Activated B cell treated with CpG ODN at 0.5 μM for 24 hours (primary cell): Measurements from ENCODE around the gene GNG3. TPM values are rescaled to one million over a fixed set of nuclear protein-coding genes. Genes with fewer than 3 reads are reported as not detected.
"Not testable (repeated sequence)": the region's sequence is repeated elsewhere in the genome, so short reads cannot be mapped to it uniquely, and the experiment has no call there.

Source experiments
- ATAC-seq: fragments of 200-7000 bp; cut with Tn5 transposase; one replicate; pipeline ENCODE4 v1.10.0; 2021; ENCODE audit warnings: low read depth, mild to moderate bottlenecking, moderate library complexity
- CTCF ChIA-PET: fragments of 350-600 bp; sonication (Branson Sonifier 250); formaldehyde crosslinking; loops from one replicate; lab custom pipeline; 2021; ENCODE audit warnings: antibody characterized with exemption; lab: Charles Lee
- POLR2A ChIA-PET: fragments of 350-600 bp; sonication (Branson Sonifier 250); formaldehyde crosslinking; loops from one replicate; lab custom pipeline; 2021; ENCODE audit warnings: antibody characterized with exemption; lab: Charles Lee
- DNase-seq: peaks from one replicate; pipeline ENCODE4 v3.0.0; 2022
- H3K27ac Mint-ChIP-seq: one replicate; pipeline ENCODE4 v1.8.0; 2020; ENCODE audit warnings: mixed read lengths
- H3K27me3 Mint-ChIP-seq: one replicate; pipeline ENCODE4 v1.8.0; 2021; ENCODE audit warnings: mixed read lengths
- H3K36me3 Mint-ChIP-seq: one replicate; pipeline ENCODE4 v1.8.0; 2021; ENCODE audit warnings: low read depth, mixed read lengths
- H3K4me1 Mint-ChIP-seq: one replicate; pipeline ENCODE4 v1.8.0; 2021; ENCODE audit warnings: mixed read lengths
- H3K4me3 Mint-ChIP-seq: one replicate; pipeline ENCODE4 v1.8.0; 2020; ENCODE audit warnings: mild to moderate bottlenecking, mixed read lengths
- H3K9me3 Mint-ChIP-seq: one replicate; pipeline ENCODE4 v1.8.0; 2020; ENCODE audit warnings: mixed read lengths
- intact Hi-C: fragments of 100-400 bp; cut with micrococcal nuclease; formaldehyde crosslinking; loops from one replicate; pipeline ENCODE4 v1.15.1; 2024
- total RNA-seq: library from RNA; stranded (reverse); gene quantifications from 2 replicates; pipeline ENCODE4 v1.2.3, GENCODE V29; 2022
- TF ChIP-seq, protein P1 (sequence below): fragments of 200-600 bp; IDR thresholded peaks from one replicate; pipeline ENCODE4 v1.8.0; 2022; ENCODE audit warnings: antibody characterized with exemption, mild to moderate bottlenecking

GNG3 gene
- total RNA-seq, 1 donor from 2014 or later = 1.8 TPM

DNA sequence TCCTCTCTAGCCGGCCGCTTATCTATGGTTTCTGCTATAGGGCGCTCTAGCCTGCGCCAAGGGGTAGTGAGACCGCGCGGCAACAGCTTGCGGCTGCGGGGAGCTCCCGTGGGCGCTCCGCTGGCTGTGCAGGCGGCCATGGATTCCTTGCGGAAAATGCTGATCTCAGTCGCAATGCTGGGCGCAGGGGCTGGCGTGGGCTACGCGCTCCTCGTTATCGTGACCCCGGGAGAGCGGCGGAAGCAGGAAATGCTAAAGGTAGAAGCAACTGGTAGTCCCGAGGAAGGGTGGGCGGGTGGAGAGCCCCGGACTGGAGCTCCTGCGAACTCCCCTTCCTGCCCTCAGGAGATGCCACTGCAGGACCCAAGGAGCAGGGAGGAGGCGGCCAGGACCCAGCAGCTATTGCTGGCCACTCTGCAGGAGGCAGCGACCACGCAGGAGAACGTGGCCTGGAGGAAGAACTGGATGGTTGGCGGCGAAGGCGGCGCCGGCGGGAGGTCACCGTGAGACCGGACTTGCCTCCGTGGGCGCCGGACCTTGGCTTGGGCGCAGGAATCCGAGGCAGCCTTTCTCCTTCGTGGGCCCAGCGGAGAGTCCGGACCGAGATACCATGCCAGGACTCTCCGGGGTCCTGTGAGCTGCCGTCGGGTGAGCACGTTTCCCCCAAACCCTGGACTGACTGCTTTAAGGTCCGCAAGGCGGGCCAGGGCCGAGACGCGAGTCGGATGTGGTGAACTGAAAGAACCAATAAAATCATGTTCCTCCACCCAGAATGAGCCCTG, 35.7 kb upstream of the GNG3 start, which contains the start of the genes LBHD1 and UQCC3:
TSS of gene LBHD1 (minus strand) at position 660 of the 782 bp plus-strand sequence. CDS start 2,236 bp downstream, outside the sequence.
TSS of gene UQCC3 (plus strand) at position 66 of the 782 bp plus-strand sequence. CDS start at position 139, 73 bp downstream.
- intact Hi-C loops = loop anchor here (1.0 to 5.0 kb wide), 4 partner anchors 8 to 171 kb away; partner anchors contain the start of genes INTS5, TTC9C and UBXN1
- H3K4me3 Mint-ChIP-seq = peak within 1 kb of the TSS; percentile 100
- peak within 1 kb of the TSS; percentile 98 for H3K27ac Mint-ChIP-seq
- ChIA-PET CTCF (interaction anchor here (0.7 to 1.1 kb wide), 3 partner anchors 12 to 209 kb away, joined by 3 read pairs; partner anchors contain the start of gene SLC3A2), POLR2A (interaction anchor here (0.6 to 12.8 kb wide), 42 partner anchors 9 to 704 kb away, joined by 3 to 400 read pairs (median 5); partner anchors contain the start of genes B3GAT3, BSCL2, EEF1G and FTH1)
- peak; percentile 82 for ATAC-seq
- H3K9me3 Mint-ChIP-seq = no peaks in the 10 kb centered on the region
- peak; percentile 61 for DNase-seq
- H3K36me3 Mint-ChIP-seq = peaks cover 48% of the 10 kb centered on the region
- H3K4me1 Mint-ChIP-seq = peaks cover 62% of the 10 kb centered on the region
- TF ChIP-seq, protein P1, sequence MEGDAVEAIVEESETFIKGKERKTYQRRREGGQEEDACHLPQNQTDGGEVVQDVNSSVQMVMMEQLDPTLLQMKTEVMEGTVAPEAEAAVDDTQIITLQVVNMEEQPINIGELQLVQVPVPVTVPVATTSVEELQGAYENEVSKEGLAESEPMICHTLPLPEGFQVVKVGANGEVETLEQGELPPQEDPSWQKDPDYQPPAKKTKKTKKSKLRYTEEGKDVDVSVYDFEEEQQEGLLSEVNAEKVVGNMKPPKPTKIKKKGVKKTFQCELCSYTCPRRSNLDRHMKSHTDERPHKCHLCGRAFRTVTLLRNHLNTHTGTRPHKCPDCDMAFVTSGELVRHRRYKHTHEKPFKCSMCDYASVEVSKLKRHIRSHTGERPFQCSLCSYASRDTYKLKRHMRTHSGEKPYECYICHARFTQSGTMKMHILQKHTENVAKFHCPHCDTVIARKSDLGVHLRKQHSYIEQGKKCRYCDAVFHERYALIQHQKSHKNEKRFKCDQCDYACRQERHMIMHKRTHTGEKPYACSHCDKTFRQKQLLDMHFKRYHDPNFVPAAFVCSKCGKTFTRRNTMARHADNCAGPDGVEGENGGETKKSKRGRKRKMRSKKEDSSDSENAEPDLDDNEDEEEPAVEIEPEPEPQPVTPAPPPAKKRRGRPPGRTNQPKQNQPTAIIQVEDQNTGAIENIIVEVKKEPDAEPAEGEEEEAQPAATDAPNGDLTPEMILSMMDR = no peak
- no peaks in the 10 kb centered on the region for H3K27me3 Mint-ChIP-seq

DNA sequence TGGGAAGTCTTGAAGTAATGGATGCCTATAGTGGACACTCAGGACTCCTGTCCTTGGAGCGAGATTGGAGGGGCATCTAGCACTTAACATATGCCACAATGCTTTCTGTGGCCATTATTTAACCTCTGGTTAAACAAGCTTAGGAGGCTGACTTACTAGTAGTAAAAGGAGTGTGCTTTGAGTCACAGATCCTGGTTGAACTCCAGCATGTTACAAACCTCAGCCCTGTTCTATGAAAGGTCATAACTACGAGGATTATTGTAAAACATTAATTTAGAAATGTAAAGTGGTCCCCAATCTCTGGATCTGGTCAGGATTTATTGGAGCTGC, 34.3 kb upstream of the GNG3 start:
- ChIA-PET POLR2A (interaction anchor here (0.6 to 12.8 kb wide), 9 partner anchors 6 to 167 kb away, joined by 3 to 400 read pairs (median 18); partner anchors contain the start of genes B3GAT3, C11orf98, CSKMT and INTS5), CTCF (interaction anchor here (2.2 kb wide), 1 partner anchor 22 kb away, joined by 7 read pairs; no protein-coding TSS in a partner anchor)
- H3K27me3 Mint-ChIP-seq = no peaks in the 10 kb centered on the region
- no peaks in the 10 kb centered on the region for H3K9me3 Mint-ChIP-seq
- no peak overlapping the region for H3K27ac Mint-ChIP-seq
- intact Hi-C loops = loop anchor here (5.0 kb wide), 1 partner anchor 169 kb away; no protein-coding TSS in a partner anchor
- H3K36me3 Mint-ChIP-seq = peaks cover 54% of the 10 kb centered on the region
- DNase-seq (no peak), ATAC-seq (no peak)
- H3K4me1 Mint-ChIP-seq = peaks cover 63% of the 10 kb centered on the region
- H3K4me3 Mint-ChIP-seq = peak overlapping the region; percentile 100
- TF ChIP-seq, protein P1 = no peak

DNA sequence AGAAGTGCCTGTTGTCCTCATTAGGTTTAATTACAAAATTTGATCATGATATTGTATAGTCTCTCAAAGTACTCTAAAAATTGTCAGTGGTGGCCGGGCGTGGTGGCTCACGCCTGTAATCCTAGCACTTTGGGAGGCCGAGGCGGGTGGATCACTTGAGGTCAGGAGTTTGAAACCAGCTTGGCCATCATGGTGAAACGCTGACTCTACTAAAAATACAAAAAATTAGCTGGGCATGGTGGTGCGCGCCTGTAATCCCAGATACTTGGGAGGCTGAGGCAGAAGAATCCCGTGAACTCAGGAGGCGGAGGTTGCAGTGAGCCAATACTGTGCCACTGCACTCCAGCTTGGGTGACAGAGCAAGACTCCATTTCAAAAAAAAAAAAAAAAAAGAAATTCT, 32.1 kb upstream of the GNG3 start:
- intact Hi-C loops, DNase-seq, H3K27ac Mint-ChIP-seq, ATAC-seq, H3K9me3 Mint-ChIP-seq, H3K27me3 Mint-ChIP-seq, H3K4me3 Mint-ChIP-seq: not testable (repeated sequence)
- ChIA-PET POLR2A (interaction anchor here (0.6 to 9.2 kb wide), 6 partner anchors 9 to 247 kb away, joined by 3 to 175 read pairs (median 6); partner anchors contain the start of genes C11orf98, CSKMT, STX5 and TUT1), CTCF (interaction anchor here (0.6 to 1.5 kb wide), 3 partner anchors 10 to 53 kb away, joined by 3 to 4 read pairs (median 3); partner anchors contain the start of genes C11orf98 and CSKMT)
- H3K36me3 Mint-ChIP-seq = peaks cover 58% of the 10 kb centered on the region
- H3K4me1 Mint-ChIP-seq = peaks cover 64% of the 10 kb centered on the region

DNA sequence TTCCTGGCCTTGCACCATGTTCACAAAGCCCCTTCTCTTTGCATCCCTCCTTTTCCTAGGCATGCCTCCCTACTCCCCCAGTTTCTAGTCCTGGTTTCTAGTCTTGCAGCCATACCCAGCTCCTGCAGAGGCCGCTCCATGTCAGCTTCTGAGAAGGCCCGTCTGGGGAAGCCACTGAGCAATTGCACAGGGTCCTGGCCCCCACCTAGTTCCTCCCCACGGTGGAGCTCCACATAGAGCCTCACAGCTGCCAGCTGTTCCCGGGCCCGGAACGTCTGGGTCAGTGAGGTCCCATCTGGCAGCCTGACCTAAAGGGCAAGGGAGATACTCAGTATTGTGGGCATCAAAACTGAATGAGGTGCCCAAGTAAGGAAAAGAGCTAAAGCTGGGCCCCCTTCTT, 30.8 kb upstream of the GNG3 start:
- ATAC-seq (no peak), DNase-seq (no peak)
- ChIA-PET CTCF (interaction anchor here (1.1 kb wide), 1 partner anchor 18 kb away, joined by 3 read pairs; no protein-coding TSS in a partner anchor), POLR2A (interaction anchor here (0.6 to 9.2 kb wide), 11 partner anchors 10 to 204 kb away, joined by 3 to 175 read pairs (median 7); partner anchors contain the start of genes C11orf98, CSKMT, GANAB and INTS5)
- H3K4me1 Mint-ChIP-seq = peaks cover 58% of the 10 kb centered on the region
- TF ChIP-seq, protein P1 = no peak
- intact Hi-C loops = no loop called here
- peak overlapping the region; percentile 91 for H3K4me3 Mint-ChIP-seq
- peaks cover 52% of the 10 kb centered on the region for H3K36me3 Mint-ChIP-seq
- H3K9me3 Mint-ChIP-seq = no peaks in the 10 kb centered on the region
- H3K27ac Mint-ChIP-seq = peak overlapping the region; percentile 96
- no peaks in the 10 kb centered on the region for H3K27me3 Mint-ChIP-seq

DNA sequence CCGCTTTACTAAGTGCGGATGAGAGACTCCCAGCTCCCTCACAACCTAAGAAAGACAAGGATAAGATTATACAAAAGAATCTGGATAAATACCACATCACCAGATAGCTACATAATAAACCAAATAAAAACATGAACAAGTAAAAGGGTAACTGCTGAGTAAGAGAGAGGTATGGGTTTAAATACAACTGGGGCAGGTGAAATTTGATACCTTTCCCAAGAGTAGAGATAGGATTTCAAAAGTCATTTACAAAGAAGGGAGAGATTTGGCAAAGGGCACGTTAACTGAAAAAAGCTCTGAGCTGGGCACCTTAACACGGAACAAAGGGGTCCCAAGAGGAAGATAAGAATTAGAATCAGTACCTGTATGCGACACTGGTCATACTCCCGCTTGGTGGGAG, 30.3 kb upstream of the GNG3 start:
- Mint-ChIP-seq H3K9me3 (no peaks in the 10 kb centered on the region), H3K27ac (peak overlapping the region; percentile 96), H3K36me3 (peaks cover 48% of the 10 kb centered on the region), H3K4me1 (peaks cover 57% of the 10 kb centered on the region), H3K27me3 (no peaks in the 10 kb centered on the region), H3K4me3 (peak overlapping the region; percentile 91)
- intact Hi-C loops = no loop called here
- ATAC-seq (no peak), DNase-seq (no peak)
- TF ChIP-seq, protein P1 = no peak
- ChIA-PET POLR2A (interaction anchor here (0.6 to 9.2 kb wide), 10 partner anchors 10 to 204 kb away, joined by 3 to 175 read pairs (median 7); partner anchors contain the start of genes C11orf98, CSKMT, GANAB and INTS5), CTCF (interaction anchor here (1.1 kb wide), 1 partner anchor 17 kb away, joined by 3 read pairs; no protein-coding TSS in a partner anchor)
